ENCODE measurements around the gene KMT2B. TPM values are rescaled to one million over a fixed set of nuclear protein-coding genes. Genes with fewer than 3 reads are reported as not detected.

The KMT2B gene
- total RNA-seq, 2 donors from 2014 or later: 32.1 to 46.9 TPM

DNA sequence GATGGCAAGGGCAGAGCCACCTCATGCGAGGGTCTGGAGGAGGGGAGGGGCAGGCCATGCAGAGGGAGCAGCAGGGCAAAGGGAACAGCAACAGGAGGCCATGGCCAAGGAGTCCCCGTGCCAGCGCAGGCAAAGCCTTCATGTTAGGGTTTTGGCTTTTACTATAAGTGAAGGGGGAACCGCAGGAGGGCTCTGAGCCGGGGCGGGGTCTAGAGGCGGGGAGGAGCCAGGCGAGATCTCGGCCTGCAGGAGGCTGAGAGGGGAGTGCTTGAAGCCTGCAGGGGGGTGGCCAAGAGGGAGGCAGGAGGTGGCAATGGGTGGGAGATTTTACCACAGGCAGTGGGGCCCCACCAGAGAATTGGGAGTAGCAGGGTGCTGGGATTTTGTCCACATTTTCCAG lies 63.8 kb downstream of the KMT2B start:
- H3K9ac ChIP-seq (ENCODE audit: low read depth in 2 of 2, low read length in 2 of 2): no peak overlapping the region
- no peaks in the 10 kb centered on the region for H3K9me3 ChIP-seq
- no peak overlapping the region for H3K27ac ChIP-seq
- H3K4me1 ChIP-seq: no peaks in the 10 kb centered on the region
- TF ChIP-seq, protein P1, sequence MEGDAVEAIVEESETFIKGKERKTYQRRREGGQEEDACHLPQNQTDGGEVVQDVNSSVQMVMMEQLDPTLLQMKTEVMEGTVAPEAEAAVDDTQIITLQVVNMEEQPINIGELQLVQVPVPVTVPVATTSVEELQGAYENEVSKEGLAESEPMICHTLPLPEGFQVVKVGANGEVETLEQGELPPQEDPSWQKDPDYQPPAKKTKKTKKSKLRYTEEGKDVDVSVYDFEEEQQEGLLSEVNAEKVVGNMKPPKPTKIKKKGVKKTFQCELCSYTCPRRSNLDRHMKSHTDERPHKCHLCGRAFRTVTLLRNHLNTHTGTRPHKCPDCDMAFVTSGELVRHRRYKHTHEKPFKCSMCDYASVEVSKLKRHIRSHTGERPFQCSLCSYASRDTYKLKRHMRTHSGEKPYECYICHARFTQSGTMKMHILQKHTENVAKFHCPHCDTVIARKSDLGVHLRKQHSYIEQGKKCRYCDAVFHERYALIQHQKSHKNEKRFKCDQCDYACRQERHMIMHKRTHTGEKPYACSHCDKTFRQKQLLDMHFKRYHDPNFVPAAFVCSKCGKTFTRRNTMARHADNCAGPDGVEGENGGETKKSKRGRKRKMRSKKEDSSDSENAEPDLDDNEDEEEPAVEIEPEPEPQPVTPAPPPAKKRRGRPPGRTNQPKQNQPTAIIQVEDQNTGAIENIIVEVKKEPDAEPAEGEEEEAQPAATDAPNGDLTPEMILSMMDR (IDR thresholded peaks at IDR 0.05): no peak
- no peak overlapping the region for H3K4me3 ChIP-seq
- H3K27me3 ChIP-seq: no peaks in the 10 kb centered on the region
- no peaks in the 10 kb centered on the region for H3K36me3 ChIP-seq
- intact Hi-C loops (cut with DNase I): no loop called here
- no peak for DNase-seq

DNA sequence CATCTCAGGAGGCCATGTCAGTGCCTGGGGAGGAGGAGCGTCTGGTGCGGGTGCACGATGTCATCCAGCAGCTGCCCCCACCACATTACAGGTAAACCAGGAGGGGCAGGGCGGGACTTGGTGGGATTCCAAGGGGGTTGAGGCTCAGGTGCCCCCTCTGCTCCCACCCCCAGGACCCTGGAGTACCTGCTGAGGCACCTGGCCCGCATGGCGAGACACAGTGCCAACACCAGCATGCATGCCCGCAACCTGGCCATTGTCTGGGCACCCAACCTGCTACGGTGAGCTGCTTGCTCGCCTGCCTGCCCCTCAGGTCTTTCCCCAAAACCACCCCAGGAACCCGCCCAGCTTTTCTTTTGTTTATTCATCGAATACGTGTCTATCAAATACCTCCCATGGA lies 64.8 kb downstream of the KMT2B start:
- TF ChIP-seq, protein P1 (IDR thresholded peaks at IDR 0.05): no peak
- Histone ChIP-seq H3K27ac (no peak overlapping the region), H3K27me3 (no peaks in the 10 kb centered on the region), H3K36me3 (no peaks in the 10 kb centered on the region), H3K9me3 (no peaks in the 10 kb centered on the region), H3K4me1 (no peaks in the 10 kb centered on the region), H3K9ac (ENCODE audit: low read depth in 2 of 2, low read length in 2 of 2) (no peak overlapping the region), H3K4me3 (no peak overlapping the region)
- DNase-seq: no peak
- intact Hi-C loops (cut with DNase I): no loop called here

DNA sequence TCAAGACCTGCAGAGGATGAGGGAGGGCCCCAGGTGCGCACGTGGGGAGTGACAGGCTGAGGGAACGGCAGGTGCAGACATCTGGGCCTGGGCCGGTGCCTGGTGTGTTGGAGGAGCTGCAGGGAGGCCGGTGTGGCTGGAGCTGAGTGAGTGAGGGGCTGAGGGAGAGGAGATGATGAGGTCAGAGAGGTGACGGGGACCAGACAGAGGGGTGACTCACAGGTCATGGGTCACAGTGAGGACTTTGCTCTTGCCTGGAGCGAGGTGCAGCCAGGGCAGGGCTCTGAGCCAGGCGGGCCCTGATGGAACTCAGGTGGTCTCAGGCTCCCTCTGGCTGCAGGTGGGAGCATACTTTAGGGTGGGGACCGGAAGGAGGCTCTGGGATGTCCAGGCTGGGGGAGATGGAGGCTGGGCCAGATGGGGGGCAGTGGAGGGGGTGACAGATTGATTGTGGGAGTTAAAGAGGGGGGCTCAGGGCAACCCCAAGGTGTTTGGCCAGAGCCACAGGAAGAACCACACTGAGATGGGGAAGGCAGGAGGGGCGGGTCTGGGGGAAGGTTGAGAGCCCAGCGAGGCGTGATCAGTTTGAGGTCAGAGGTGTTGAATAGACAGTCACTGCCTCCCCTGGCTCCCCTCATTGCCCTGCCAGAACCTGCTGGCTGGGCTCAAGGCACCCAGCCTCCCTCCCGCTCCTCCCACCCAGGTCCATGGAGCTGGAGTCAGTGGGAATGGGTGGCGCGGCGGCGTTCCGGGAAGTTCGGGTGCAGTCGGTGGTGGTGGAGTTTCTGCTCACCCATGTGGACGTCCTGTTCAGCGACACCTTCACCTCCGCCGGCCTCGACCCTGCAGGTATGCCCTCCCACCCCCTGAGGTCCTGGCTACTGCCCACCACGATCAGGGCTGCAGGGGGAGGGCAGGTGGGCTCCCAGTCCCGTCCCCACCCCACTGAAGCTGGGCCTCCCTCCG lies 65.9 kb downstream of the KMT2B start:
- no peak overlapping the region for H3K9ac ChIP-seq (ENCODE audit: low read depth in 2 of 2, low read length in 2 of 2)
- H3K27ac ChIP-seq: no peak overlapping the region
- no peak overlapping the region for H3K4me3 ChIP-seq
- H3K27me3 ChIP-seq: no peaks in the 10 kb centered on the region
- no peaks in the 10 kb centered on the region for H3K36me3 ChIP-seq
- TF ChIP-seq, protein P1 (IDR thresholded peaks at IDR 0.05): no peak
- intact Hi-C loops (cut with DNase I): no loop called here
- DNase-seq: no peak
- H3K4me1 ChIP-seq: no peaks in the 10 kb centered on the region
- H3K9me3 ChIP-seq: no peaks in the 10 kb centered on the region

DNA sequence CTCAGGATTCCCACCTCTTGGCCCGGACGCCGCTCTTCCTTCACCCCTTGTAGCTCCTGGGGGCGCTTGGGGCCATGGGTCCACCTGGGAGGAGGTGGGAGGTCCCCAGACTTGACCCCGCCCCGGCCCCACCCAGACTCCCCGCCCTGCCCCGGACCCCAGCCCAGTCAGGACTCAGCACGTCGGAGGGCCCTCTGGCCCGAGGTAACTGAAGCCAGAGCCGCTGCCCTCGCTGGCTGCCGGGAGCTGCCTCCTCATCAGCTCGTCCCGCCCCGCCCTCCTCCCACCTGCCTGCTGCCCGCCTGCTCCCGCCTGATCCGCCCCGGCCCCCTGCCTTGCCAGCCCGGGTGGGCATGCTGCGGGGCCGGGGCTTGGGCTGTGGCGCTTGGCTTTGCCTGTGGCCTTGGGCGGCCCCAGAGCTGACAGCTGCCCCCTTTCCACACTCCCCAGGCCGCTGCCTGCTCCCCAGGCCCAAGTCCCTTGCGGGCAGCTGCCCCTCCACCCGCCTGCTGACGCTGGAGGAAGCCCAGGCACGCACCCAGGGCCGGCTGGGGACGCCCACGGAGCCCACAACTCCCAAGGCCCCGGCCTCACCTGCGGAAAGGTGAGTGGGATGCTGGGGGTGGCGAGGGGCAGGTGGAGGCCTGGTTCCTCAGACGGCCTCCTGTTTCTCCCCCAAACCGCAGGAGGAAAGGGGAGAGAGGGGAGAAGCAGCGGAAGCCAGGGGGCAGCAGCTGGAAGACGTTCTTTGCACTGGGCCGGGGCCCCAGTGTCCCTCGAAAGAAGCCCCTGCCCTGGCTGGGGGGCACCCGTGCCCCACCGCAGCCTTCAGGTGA lies 66.9 kb downstream of the KMT2B start:
- no peaks in the 10 kb centered on the region for H3K36me3 ChIP-seq
- no peak overlapping the region for H3K4me3 ChIP-seq
- no peak overlapping the region for H3K27ac ChIP-seq
- H3K9ac ChIP-seq (ENCODE audit: low read depth in 2 of 2, low read length in 2 of 2): no peak overlapping the region
- H3K9me3 ChIP-seq: no peaks in the 10 kb centered on the region
- no peaks in the 10 kb centered on the region for H3K4me1 ChIP-seq
- no peak for DNase-seq
- TF ChIP-seq, protein P1 (IDR thresholded peaks at IDR 0.05): no peak
- H3K27me3 ChIP-seq: no peaks in the 10 kb centered on the region
- intact Hi-C loops (cut with DNase I): no loop called here

DNA sequence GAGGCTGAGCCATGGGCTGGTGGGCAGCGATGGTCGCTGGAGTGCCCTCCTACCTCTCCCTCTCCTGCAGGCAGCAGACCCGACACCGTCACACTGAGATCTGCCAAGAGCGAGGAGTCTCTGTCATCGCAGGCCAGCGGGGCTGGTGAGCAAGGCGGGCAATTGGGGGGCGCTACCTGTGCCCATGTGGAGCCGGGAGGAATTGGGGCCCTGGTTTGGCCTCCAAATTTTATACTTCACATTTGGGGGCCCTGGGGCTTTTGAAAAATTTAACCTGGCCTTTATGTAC lies 67.5 kb downstream of the KMT2B start:
- no peak overlapping the region for H3K9ac ChIP-seq (ENCODE audit: low read depth in 2 of 2, low read length in 2 of 2)
- H3K27ac ChIP-seq: no peak overlapping the region
- H3K4me3 ChIP-seq: no peak overlapping the region
- intact Hi-C loops (cut with DNase I): no loop called here
- DNase-seq: no peak
- TF ChIP-seq, protein P1 (IDR thresholded peaks at IDR 0.05): no peak
- H3K27me3 ChIP-seq: no peaks in the 10 kb centered on the region
- no peaks in the 10 kb centered on the region for H3K36me3 ChIP-seq
- no peaks in the 10 kb centered on the region for H3K4me1 ChIP-seq
- H3K9me3 ChIP-seq: no peaks in the 10 kb centered on the region
